Stimulated activated CD8-positive, alpha-beta memory T cell treated with anti-CD3 and anti-CD28 coated beads, Interleukin-12 subunit alpha, Interleukin-12 subunit beta, amount 100 ng/mL, for 24 hours (primary cell): ENCODE data around the gene BOK.
"Not testable (repeated sequence)": the region's sequence is repeated elsewhere in the genome, so short reads cannot be mapped to it uniquely, and the experiment has no call there.

Experiments
- DNase-seq: peaks from one replicate; pipeline ENCODE4 v3.0.0-alpha.2; 2020; ENCODE audit errors: extremely low read depth

BOK gene, protein sequence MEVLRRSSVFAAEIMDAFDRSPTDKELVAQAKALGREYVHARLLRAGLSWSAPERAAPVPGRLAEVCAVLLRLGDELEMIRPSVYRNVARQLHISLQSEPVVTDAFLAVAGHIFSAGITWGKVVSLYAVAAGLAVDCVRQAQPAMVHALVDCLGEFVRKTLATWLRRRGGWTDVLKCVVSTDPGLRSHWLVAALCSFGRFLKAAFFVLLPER

DNA sequence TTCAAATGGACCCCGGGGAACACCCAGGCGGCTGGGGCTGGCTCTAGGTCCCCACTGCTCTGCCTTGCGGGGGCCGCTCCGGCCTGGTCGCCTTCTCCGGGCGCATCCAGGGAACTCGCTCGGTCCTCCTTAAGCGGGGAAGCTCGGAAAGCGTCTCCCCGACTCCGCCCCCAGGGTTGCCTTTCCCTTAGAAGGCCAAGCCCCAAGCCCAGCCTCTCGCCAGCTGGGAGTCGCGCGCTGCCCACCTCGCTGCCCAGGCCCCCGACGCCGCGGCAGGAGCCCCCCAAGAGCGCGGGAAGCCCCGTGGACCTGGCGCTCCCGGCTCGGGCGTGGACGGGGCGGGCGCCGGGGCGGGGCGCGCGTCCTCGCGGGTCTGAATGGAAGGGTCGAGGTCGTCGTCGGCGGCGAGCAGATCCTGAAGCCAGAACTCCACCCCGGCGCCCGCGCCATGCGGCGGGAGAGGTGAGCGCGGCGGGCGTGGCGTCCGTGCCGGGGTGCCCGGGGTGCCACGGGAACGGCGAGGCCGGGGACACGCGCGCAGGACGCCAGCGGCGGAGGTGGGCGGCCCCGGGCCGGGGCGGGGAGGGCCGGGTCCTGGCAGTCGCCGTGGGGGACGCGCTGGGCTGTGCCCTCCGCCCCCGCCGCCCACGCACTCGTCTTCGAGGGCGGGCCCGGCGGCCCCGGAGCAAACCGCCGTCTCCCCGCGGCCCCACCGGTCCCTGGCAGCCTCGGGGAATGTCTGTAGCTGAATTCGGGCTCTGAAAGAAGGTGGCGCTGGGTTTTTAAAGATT is at the start of gene BOK:
TSS of gene BOK (plus strand) at position 214 of the 791 bp plus-strand sequence. CDS start 739 bp downstream, outside the sequence.
- no peak for DNase-seq

DNA sequence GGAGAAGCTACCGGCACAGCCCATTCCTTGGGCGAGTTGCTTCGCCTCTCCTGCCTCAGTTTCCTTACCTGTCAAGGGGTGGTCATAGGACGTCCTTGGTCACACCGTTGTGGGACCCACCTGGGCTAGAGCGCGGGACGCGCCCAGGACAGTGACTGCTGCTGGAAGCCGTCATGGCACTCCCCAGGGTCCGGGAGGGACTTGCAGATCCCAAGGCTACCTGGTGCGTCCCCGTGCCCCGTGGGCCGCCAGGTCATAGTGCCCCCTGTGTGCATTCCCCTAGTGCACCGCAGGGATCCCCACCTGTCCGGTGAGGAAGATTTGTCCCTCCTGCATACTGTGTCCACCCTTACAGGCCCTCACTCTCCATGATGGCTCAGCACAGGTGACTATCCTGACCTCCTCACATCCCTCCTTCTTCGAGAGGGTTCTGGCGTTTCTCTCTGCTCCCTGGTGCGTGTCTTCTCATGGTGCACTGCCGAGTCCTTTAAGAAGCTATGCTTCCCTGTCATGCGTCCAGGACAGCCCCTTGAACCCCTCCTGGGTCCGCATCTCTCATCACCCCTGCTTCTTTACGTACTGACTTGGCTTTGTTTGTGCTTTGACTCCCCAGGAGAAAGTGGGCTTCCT is 49.3 kb upstream of the BOK start:
- DNase-seq: no peak

DNA sequence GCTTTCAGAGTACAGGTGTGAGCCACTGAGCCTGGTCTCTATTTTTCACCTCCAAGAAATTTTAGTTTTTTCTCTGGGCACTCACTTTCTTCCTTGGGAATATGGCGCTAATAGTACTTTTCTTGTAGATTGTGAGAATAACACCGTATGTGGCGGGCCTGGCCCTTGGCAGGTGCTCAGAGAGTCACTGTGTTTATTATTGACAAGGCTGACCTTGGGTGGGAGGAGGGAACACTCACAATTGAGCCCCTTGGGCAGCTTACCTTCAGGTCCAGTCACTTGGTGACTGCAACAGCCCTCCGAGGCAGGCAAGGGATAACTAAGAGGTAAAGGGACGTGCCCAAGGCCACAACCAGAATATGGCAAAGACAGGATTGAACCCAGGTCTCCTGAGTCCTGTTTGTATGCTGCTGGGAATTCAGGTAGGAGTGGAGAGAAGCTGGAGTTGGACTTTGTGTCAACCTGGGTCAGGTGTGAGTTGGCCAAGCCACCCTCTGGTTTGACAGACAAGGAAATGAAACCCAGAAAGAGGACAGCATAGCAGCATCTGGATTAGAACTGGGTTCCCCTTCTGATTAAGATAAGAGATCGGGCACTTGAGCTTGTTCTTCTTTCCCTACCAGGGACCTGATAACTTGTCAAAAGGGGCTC is 47.3 kb upstream of the BOK start:
- DNase-seq: no peak

DNA sequence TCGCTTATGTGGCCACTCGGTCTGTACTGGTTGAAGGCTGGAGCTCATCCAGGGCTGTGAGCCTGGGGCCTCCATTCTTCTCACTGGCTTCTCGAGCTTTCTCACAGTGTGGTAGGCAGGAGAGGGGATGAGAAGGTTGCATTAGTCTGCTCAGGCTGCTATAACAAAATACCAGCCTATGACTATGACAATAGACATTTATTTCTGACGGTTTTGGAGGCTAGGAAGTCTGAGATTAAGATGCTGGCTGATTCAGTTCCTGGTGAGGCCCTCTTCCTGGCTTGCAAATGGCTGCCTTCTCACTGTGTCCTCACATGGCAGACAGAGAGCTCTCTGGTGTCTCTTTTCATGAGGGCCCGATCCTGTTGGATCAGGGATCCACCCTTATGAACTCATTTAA is 44.0 kb upstream of the BOK start:
- DNase-seq: no peak

DNA sequence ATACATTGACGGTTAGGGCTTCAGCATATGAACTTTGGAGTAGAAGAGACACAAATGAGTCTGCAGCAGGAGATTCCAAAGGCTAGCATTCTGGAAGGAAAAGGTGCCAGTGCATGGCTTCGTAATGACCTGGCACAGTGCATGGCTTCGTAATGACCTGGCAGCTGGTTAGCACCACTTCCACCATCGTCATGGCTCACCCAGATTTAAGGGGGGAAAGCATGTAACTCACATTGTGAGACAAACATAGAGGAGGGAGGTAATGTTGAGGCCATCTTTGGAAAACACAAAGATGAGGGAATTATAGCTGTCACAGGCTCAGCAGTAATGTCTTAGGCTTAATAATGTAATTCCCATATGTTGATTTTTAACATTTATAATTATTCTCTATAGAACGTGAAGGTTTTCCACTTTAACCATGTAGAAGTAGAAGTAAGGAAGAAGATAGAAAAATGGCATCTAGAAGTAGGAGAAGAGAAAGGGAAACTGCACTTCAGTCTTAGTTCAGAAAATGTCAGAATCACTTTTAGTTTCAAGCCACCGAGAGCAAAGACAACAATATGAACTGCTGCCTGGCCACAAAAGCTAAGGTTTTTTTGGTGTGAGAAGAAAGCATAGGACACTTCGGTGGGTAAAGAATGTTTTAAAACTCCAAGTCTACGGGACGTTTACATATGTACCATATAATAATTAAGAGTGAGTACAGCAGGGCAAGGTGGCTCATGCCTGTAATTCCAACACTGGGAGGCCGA is 43.4 kb upstream of the BOK start:
- no peak for DNase-seq

DNA sequence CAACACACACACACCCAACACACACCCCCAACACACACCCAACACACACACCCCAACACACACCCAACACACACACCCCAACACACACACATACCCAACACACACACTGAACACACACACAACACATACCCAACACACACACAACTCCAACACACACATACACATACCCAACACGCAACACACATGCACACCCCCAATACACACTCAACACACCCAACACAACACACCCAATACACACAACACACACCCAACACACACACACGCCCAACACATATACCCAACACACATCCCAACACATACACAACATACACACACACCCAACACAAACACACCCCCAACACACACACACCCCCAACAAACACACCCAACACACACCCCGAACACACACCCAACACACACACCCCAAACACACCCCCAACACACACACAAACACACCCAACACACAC is 42.0 kb upstream of the BOK start:
- no peak for DNase-seq

DNA sequence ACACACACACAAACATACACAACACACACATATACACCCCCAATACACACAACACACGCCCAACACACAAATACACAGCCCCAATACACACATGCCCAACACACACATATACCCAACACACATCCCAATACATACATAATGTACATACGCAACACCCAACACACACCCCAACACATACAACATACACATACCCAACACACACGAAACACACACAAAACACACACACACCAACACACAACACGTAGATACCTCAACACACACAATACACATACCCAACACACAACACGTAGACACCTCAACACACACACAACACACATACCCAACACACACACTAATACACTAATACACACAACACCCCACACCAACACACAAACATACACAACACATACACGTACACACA is 41.2 kb upstream of the BOK start:
- DNase-seq: no peak

DNA sequence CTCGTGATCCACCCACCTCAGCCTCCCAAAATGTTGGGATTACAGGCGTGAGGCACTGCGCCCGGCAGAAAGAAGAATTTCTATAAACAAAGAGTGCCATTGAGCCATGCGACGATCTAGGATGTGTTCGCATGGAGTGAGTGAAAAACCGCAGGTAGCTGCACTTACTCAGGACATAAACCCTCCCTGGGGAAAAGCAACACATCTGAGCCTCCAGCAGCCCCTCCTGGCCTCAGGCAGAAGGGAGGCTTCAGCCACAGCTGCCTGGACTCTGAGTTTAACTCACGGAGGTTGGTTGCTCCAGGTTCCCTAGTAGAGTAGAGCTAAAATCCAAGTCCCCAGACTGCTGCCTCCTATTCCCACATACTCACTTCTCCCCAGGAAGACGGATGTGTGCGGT is 38.9 kb upstream of the BOK start:
- DNase-seq: no peak

DNA sequence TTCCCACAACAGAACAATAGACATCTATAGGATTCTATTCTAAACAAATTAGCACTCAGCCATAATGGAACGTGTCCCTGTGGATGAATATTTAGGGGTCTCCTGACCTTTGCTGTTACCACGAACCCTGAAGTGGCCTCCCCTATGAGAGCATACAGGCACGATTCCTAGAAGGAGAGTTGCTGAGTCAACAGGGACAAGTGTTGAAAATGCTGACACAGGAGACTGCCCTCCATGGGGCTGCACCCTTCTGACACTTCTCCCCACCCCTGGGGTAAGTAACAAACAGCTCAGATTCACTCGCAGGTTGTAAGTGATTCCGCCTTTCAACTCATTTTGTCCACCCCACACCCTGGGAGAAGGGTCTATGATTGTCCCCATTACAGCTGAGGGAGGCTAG is 36.1 kb upstream of the BOK start:
- no peak for DNase-seq

DNA sequence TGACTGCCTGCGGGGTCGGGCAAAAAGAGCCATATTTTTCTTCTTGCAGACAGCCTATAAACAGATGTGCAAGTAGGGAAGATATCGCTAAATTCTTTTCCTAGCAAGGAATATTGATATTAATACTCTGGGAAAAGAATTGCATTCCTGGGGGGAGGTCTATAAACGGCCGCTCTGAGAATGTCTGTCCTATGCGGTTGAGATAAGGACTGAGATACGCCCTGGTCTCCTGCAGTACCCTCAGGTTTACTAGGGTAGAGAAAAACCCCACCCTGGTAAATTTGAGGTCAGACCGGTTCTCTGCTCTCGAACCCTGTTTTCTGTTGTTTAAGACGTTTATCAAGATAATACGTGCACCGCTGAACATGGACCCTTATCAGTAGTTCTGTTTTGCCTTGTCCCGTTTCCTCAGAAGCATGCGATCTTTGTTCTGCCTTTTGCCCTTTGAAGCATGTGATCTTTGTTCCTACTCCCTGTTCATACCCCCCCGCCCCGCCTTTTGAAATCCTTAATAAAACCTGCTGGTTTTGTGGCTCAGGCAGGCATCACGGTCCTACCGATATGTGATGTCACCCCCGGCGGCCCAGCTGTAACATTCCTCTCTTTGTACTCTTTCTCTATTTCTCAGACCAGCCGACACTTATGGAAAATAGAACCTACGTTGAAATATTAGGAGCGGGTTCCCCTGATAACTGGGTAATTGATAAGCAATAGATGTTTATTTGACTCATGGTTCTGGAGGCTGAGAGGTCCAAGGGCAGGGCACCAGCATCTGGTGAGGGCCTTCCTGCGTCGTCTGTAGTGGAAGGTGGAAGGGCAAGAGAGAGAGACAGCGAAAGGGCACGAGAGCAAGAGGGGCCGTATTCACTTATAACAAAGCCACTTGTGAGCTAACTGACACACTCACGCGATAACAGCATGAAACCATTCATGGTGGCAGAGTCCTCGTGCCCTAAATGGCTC is 32.4 kb upstream of the BOK start:
- DNase-seq: not testable (repeated sequence)

DNA sequence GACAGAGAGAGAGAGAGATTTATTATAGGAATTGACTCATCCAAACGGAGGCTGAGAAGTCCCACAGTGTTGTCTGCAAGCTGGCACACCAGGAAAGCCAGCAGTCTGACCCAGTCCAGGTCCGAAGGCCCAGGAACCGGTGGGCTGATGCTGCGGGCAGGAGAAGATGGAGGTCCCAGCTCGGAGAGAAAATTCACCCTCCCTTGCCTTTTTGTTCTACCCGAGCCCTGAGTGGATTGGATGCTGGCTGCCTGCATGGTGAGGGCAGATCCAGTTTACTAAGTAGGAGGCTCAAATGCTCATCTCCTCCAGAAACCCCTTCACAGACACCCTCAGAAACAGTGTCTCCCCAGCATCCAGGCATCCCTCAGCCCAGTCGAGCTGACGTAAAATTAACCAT is 28.0 kb upstream of the BOK start:
- DNase-seq: no peak

DNA sequence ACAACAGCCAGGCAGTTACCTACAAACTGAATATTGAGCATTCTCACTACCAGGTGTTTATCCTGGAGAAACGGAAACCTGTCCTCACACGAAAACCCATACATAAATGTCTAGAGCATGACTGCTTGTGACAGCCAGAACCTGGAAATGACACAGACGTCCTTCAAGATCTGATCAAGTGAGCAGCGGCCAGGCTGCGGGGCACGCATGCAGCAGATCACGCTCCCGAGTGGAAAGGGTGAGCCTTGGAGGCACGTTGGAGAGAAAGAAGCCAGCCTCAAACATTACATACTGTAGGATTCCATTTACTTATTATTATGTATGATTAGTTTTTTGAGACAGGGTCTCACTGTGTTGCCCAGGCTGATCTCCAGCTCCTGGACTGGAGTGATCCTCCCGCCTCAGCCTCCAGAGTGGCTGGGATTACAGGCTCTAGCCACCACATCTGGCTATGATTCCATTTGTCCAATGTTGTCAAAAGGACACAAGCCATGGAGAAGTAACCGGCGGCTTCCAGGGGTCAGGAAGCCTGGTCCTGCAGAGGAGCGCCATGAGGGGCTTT is 27.3 kb upstream of the BOK start:
- DNase-seq: no peak

DNA sequence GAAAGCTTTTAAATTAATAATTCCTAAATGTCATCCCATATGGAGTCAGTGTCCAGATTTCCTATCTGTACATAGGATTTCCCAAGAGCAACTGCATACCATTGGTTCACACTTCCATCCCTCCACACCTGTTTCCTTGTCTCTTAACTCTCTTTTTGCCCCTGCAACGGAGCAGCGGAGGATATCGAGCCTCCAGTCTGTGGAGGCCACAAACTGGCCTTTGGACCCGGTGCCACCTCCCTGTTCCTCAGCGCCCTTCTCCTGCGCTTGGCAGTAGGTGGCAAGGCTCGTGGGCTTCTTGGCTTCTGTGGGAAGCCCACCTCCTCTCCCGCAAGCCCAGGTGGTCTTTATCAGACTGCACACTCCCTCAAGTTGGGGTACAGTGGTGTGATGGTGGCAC is 26.4 kb upstream of the BOK start:
- no peak for DNase-seq

DNA sequence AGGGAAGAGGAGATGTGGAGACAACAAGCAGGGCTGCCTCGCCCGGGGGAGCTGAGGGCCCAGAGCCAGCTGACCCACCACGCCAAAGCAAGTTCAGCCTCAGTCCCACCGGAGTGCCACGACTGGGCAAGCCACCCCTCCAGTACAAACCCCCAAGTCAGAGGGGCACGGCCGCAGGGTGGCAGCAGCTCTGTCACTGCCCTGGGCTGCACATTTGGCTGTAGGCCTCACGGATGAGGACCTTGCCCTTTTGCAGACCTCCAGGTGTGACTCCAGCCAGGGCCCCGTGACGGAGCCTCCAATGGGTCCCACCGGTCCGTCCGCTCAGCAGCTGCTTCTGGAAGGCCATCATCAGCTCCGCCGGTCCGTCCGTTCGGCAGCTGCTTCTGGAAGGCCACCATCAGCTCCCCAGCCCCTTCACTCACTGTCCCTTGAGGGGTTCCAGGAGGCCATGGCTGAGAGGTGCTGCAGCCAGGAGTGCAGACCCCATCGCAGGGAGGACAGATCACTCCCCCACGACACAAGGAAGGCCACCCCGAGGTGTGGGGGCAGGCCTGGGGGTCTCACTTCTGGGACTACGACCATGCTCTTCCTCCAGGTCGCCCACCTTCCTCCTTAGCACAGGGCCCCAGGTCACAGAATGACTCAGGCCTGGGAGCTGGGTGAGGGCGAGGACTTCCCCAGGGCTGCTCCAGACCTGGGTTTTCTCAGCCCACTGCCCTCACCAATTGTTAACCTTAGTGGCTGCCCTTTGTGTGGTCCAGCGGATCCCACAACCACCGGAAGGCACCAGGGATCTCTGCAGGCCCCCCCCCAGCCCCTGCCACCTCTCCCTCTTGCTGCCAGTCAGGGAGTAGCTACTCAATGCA is 25.6 kb upstream of the BOK start:
- DNase-seq: no peak

DNA sequence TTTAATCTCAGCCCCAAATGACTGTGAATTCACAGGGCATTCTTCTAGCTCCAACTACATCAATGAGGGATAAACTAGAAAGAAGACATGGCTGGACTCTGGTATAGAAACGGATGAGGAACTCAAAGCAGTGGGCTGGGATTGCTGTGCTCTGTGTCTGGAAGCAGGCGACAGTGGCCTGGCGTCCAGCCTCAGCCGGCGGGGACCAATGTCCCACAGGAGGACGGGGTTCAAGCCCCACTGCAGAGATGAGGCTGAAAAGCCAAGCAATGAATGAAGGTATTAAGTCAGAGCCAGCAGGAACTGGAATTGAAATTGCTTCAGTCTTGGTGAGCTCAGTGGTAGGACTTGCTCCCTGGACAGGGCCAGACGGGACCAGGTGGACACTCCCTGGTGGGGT is 24.3 kb upstream of the BOK start:
- no peak for DNase-seq

DNA sequence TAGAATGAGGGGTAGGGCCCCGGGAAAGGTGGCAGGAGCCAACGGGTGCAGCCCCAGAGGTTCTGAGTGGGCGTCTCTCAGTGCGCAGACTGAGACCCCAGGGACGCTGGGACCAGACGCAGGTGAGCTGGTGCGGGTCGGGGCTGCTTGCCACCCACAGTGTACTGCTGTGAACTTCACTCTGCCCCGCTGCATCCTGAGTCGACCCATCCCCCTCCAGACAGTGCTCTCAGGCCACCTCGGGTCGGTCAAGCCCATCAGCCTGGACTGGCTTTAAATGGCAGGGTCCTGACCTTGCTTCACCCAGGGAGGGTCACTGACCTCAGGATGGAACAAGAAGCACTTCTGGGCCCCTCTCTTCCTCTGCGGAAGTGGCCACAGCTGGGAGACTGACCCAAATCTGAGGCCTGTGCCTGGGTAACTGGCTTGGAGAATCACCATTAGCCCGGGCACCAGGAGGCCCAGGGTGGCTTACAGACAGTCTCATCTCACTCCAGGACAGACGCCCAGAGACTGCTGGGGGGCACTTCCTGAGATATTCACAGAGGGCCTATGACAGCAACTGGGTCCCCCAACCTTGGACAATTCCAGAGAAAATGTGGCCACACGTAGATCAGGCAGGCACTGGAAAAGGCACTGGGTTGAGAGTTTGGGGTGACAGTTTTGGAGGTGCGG is 23.7 kb upstream of the BOK start:
- DNase-seq: no peak

DNA sequence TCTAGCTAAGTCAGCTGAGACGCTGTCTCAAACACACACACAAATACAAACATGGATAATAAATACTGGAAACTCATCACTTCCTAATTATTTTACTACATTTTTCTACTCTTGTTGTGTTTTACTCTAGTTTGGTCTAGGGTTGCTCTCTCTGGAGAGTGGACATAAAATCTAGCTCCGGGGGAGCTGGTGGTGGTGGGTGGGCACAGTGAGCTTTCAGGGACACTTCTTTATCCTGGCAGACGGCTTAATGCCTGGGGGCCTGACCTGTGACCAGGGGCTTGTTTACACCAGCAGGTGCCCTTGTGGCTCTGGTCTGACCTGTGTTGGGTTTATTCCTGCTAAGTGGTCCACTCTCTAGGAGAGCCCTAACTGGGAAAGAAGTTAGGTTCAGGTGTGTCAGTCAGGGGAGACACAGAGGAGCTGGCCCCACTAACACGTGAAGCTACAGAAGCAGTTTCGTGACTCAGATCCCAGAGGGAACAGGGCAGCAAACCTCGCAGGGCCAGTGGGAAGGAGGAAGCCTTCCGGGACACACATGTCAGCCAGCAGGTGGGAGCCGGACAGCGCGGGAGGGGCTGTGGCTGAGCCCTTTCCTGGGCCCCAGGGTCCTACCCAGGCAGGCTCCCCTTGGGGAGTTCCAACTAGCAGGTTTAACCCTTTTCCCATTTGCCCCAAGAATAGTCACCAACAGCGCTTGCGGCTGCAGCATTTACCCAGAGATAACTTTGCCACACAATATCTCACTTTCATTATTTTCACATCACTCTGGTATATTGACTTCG is 22.5 kb upstream of the BOK start:
- no peak for DNase-seq
